Measurements from ENCODE around the gene DOK7. TPM values are rescaled to one million over a fixed set of nuclear protein-coding genes. Genes with fewer than 3 reads are reported as not detected.
A peak's percentile ranks its signal among the peaks of the same experiment; 100 is the strongest.

DOK7 gene
- total RNA-seq, 2 experiments from 2014 or later = not detected

DNA sequence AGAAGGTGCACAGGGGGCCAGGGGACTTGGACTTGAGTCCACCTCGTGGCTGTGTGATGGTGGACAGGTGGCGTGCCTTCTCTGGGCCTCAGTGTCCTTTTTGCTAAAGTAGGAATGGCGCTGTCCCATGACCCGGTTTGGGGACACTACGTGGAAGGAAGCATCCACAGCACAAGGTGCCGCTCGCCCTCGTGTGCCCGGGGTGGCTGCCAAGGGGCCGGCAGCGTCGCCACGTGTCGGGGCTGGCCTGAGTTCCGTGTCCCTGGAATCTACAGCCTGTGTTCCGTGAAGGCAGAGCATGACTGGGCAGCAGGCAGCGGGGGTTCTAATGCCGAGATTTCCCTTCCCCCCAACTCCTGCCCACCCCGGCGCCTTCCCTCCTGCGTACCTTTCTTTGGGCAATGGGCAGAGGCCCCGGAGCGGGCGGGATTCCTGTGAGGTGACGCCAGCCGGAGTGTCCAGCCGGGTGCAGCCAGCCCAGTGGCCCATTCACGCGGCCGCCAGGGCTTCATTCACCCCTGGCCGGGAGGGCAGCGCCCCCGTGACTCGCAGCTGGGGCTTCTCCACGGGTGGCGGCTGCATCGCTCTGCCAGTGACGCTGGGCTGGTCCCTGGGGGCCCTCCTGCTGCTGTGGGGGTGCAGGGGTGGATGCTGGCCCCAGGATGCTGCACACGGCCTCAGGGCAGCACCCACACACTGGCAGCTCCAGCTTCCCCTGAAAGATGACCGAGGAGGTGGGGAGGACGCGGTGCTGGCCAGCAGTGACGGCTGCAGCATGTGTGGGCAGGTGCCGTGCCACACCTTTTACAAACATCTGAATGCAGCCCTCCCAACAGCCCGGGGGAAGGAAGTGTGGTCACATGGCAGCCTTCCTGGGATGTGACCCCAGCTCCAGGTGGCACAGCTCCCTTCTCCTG lies 21.2 kb downstream of the DOK7 start:
- H3K36me3 Mint-ChIP-seq = no peaks in the 10 kb centered on the region
- POLR2A ChIA-PET = no interaction called here
- ATAC-seq (ENCODE audit: low read depth) = no peak
- H3K27me3 Mint-ChIP-seq = peaks cover 15% of the 10 kb centered on the region
- H3K4me1 Mint-ChIP-seq = peaks cover 1% of the 10 kb centered on the region
- no peak overlapping the region for H3K4me3 Mint-ChIP-seq
- no peak overlapping the region for H3K27ac Mint-ChIP-seq
- DNase-seq = no peak
- H3K9me3 Mint-ChIP-seq = no peaks in the 10 kb centered on the region

DNA sequence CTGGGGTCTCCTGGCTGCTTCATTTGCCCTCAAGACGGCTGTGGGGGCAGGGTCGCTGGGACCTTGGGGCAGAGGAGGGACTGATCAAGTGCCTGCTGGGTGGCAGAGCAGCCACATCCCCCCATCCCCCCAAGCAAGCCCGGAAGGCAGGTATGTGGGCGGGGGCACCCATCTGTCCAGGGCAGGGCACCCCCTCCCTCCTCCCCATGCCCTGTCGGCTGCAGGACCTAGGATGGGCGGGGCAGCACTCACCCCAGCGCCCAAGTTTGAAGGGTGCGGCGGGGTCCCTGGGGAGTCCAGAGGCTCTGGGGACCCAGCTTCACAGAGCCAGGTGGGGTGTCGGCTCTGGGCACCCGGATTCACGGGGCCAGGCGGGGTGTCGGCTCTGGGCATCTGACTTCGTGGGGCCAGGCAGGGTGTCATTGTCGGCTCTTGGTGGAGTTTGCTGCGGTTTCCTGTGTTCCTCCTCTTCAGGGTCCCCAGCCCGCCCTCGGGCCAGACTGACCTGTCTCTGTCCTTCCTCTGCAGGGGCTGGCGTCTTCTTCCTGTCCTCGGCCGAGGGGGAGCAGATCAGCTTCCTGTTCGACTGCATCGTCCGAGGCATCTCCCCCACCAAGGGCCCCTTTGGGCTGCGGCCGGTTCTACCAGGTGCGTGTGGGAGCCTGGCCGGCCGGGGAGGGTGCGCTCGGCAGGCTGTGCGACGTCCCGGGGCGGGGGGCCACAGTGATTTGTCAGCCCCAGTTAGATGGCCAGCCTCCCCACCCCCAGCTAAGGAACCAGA lies 22.1 kb downstream of the DOK7 start:
- ATAC-seq (ENCODE audit: low read depth) = no peak
- DNase-seq = no peak
- no peak overlapping the region for H3K4me3 Mint-ChIP-seq
- no peaks in the 10 kb centered on the region for H3K36me3 Mint-ChIP-seq
- no peak overlapping the region for H3K27ac Mint-ChIP-seq
- POLR2A ChIA-PET = no interaction called here
- peaks cover 1% of the 10 kb centered on the region for H3K4me1 Mint-ChIP-seq
- H3K9me3 Mint-ChIP-seq = no peaks in the 10 kb centered on the region
- peaks cover 15% of the 10 kb centered on the region for H3K27me3 Mint-ChIP-seq

DNA sequence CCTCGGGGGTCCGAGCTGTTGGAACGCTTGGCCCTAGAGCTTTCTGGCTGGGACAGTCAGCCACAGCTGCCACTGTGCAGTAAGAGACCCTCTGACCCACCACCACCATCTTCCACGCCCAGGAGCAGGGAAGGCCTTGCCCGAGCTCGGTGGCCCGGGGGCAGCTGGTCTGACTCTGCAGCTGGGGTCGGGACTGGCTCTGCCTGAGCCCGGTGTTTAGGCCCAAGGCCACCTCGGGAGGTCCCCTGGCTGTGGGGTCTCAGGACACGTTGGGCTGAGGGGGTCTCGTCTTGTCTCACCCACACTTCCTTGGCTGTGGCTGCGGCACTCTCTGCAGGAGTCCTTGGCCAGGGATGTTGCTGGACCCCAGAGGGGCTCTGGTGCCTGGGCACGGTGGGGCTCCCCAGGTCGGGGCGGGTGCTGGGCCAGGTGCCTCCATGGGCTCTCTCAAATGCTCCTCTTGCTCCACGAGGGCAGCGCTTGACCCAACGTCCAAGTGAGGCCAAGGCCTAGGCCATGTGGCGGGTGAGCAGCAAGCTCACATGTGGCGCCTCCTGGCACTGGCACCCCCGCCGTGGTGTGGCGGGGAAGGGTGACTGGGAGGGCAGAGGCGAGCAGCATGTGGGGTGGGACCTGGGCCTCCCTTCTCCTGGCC lies 22.9 kb downstream of the DOK7 start:
- peaks cover 11% of the 10 kb centered on the region for H3K27me3 Mint-ChIP-seq
- no peak overlapping the region for H3K4me3 Mint-ChIP-seq
- no peaks in the 10 kb centered on the region for H3K36me3 Mint-ChIP-seq
- DNase-seq = no peak
- H3K4me1 Mint-ChIP-seq = peaks cover 1% of the 10 kb centered on the region
- POLR2A ChIA-PET = no interaction called here
- no peak for ATAC-seq (ENCODE audit: low read depth)
- no peaks in the 10 kb centered on the region for H3K9me3 Mint-ChIP-seq
- no peak overlapping the region for H3K27ac Mint-ChIP-seq

DNA sequence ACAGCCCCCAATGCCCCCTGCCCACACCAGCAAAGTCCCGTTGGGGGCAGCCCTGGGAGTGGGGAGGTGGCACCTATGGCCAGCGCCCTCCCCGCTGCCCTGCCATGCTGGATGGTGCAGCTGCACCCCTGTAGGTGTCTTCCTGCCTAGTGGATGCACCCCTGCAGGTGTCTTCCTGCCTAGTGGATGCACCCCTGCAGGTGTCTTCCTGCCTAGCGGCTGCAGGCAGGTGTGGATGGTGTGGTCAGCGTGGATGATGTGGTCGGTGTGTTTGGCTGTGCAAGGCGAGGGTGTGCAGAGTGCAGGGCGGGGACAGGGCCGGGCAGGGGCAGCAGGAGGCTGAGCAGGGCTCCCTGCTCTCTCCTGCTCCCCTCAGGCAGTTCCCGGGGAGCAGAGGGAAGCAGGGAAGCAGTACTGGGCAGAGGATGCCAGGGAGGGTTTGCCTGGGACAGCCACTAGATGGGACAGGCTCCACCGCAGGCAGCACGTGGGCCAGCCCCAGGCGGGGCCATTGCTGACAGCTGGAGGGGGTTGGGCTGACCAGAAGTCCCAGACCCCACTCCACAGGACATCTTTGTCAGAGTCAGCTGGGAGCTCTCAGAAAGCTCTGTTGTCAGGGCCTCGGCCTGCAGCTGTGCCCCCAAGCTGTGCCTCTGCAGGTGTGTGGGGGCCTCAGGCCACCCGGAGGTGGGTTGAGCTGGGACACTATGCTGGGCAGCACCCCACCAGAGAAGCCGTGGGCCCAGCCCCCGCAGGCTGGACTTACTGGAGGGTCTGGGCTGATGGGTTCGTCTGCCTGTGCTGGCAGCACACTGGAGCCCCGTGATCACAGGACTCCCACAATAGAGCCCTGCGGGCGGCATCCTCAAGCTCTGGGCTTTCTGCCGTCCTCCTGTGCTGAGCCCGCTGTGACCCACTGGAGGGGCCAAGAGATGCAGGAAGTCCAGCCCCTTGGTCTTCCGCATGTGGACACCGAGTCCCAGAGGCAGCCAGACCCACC lies 23.7 kb downstream of the DOK7 start:
- POLR2A ChIA-PET = no interaction called here
- H3K4me3 Mint-ChIP-seq = no peak overlapping the region
- no peak for DNase-seq

DNA sequence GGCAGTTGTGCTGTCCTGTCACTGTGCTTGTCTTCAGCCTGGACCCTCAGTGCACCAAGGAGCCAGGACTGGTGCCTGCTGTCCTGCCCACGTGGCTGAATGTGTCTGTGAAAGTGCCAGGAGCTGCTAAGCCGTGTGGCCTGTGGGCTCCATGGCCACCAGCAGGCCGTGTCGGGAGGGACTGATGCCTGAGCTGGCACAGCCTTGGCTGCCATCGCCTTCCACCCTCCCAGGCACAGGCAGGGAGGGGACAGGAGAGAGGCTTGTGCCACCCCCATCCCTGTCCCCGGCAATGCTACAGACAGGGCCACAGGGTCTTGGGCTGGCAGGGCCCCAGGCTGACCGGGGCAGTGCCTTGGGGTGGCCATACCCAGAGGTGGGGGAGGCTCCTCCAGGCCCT lies 24.8 kb downstream of the DOK7 start:
- Mint-ChIP-seq H3K9me3 (no peaks in the 10 kb centered on the region), H3K4me3 (no peak overlapping the region), H3K4me1 (peaks cover 1% of the 10 kb centered on the region), H3K27me3 (peaks cover 3% of the 10 kb centered on the region), H3K36me3 (no peaks in the 10 kb centered on the region), H3K27ac (no peak overlapping the region)
- POLR2A ChIA-PET = no interaction called here
- DNase-seq = no peak
- ATAC-seq (ENCODE audit: low read depth) = no peak

More for the DNA sequence above, 23.7 kb downstream of the DOK7 start:
- no peak overlapping the region for H3K27ac Mint-ChIP-seq
- no peak for ATAC-seq (ENCODE audit: low read depth)
- peaks cover 5% of the 10 kb centered on the region for H3K27me3 Mint-ChIP-seq
- H3K9me3 Mint-ChIP-seq = no peaks in the 10 kb centered on the region
- H3K4me1 Mint-ChIP-seq = peaks cover 1% of the 10 kb centered on the region
- no peaks in the 10 kb centered on the region for H3K36me3 Mint-ChIP-seq

DNA sequence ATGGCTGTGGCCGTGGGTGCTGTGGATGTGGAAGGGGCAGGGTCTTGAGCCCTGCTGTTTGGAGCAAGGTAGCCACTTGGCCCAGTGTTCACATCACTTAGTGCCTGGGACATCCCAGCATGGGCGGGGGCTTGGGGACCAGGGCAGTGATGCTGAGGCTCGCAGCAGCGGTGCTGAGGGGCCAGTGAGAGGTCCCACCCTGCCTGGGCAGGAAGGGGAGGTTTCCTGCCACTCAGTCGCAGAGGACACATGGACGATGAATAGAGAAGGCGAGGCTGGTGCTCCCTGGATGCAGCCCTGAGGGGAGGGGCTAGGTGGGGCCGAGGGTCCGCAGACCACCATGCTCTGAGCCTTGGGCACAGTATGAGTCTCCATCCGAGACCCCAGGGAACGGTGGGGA lies 25.7 kb downstream of the DOK7 start:
- POLR2A ChIA-PET = no interaction called here
- ATAC-seq (ENCODE audit: low read depth) = no peak
- no peak for DNase-seq
- Mint-ChIP-seq H3K9me3 (no peaks in the 10 kb centered on the region), H3K27me3 (peaks cover 3% of the 10 kb centered on the region), H3K4me3 (no peak overlapping the region), H3K4me1 (peaks cover 1% of the 10 kb centered on the region), H3K36me3 (no peaks in the 10 kb centered on the region), H3K27ac (no peak overlapping the region)

DNA sequence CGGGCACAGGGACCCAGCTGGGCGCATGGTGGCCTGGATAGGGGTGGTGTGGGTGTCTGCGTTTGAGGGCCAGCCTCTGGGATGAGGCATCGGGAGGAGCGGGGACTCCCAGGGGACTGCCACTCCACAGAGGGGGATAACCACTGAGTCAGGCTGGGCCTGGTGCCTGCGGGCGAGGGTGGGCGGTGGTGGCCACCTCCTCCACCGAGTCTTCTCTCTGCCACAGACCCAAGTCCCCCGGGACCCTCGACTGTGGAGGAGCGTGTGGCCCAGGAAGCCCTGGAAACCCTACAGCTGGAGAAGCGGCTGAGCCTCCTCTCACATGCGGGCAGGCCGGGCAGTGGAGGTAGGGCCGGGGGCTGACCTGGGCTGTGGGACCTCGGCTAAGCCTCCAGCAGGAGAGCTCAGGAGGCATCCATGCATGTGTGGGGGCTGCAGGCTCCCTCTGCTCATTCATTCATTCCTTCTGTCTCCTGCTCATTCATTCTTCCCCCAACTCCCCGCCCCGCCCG lies 26.4 kb downstream of the DOK7 start:
- DNase-seq = no peak
- Mint-ChIP-seq H3K9me3 (no peaks in the 10 kb centered on the region), H3K27ac (no peak overlapping the region), H3K4me3 (no peak overlapping the region), H3K4me1 (peaks cover 1% of the 10 kb centered on the region), H3K27me3 (peaks cover 3% of the 10 kb centered on the region), H3K36me3 (no peaks in the 10 kb centered on the region)
- POLR2A ChIA-PET = no interaction called here
- ATAC-seq (ENCODE audit: low read depth) = peak; percentile 21

DNA sequence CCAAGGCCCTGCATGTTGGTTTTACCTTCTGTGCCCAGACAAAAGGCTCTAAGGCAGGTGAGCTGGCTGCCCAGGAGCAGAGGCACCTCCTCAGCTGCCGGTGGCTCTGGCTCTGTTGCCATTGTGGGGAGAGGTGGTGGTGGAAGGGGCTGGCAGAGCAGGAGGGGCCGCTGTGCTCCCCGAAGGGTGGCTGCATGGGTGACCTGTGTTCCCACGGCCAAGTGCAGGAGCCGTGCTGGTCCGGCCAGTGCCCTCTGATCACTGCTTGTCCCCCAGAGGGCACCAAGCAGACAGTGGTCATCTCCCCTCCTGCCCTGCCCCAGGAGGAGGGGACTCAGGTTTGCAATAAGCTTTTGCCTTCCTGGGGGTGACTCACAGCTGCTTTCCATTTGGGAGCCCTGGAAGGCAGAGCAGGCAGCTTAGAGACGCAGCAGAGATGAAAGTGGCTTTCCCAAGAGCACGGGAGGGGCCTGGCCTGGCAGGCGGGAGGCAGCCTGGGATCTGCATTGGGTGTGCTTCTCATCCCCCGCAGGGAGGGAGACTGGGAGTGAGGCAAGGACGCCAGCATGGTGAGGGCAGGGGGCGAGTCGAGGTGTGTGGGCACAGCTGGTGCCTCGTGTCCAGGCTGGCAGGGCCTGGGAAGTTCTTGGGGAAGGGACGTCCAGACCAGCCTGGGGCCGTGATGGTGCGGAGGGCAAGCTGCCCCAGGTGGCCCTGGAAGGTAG lies 28.7 kb downstream of the DOK7 start:
- H3K4me1 Mint-ChIP-seq = no peaks in the 10 kb centered on the region
- H3K4me3 Mint-ChIP-seq = no peak overlapping the region
- H3K9me3 Mint-ChIP-seq = no peaks in the 10 kb centered on the region
- DNase-seq (no peak), ATAC-seq (ENCODE audit: low read depth) (no peak)
- H3K36me3 Mint-ChIP-seq = no peaks in the 10 kb centered on the region
- no peak overlapping the region for H3K27ac Mint-ChIP-seq
- POLR2A ChIA-PET = no interaction called here
- peaks cover 4% of the 10 kb centered on the region for H3K27me3 Mint-ChIP-seq

DNA sequence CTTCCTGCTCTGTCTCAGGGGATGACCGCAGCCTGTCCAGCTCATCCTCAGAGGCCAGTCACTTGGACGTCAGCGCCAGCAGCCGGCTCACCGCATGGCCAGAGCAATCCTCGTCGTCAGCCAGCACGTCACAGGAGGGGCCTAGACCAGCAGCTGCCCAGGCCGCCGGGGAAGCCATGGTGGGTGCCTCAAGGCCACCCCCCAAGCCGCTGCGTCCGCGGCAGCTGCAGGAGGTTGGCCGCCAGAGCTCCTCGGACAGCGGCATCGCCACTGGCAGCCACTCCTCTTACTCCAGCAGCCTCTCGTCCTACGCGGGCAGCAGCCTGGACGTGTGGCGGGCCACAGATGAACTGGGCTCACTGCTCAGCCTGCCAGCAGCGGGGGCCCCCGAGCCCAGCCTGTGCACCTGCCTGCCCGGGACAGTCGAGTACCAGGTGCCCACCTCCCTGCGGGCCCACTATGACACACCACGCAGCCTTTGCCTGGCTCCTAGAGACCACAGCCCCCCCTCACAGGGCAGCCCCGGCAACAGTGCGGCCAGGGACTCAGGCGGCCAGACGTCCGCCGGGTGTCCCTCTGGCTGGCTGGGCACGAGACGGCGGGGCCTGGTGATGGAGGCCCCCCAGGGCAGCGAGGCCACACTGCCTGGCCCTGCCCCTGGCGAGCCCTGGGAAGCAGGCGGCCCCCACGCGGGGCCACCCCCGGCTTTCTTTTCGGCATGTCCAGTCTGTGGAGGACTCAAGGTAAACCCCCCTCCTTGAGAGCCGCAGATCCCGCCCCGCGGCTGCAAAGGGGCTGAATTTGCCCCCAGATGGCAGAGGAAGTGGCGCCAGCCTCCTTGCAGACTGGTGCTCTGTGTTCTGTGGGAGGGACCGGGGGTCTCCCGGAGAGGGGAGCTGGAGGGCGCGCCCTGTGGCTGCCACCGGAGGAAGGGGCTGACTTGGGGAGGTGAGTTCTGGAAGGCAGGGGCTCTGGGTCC lies 29.9 kb downstream of the DOK7 start:
- Mint-ChIP-seq H3K27me3 (peaks cover 4% of the 10 kb centered on the region), H3K4me1 (no peaks in the 10 kb centered on the region)

DNA sequence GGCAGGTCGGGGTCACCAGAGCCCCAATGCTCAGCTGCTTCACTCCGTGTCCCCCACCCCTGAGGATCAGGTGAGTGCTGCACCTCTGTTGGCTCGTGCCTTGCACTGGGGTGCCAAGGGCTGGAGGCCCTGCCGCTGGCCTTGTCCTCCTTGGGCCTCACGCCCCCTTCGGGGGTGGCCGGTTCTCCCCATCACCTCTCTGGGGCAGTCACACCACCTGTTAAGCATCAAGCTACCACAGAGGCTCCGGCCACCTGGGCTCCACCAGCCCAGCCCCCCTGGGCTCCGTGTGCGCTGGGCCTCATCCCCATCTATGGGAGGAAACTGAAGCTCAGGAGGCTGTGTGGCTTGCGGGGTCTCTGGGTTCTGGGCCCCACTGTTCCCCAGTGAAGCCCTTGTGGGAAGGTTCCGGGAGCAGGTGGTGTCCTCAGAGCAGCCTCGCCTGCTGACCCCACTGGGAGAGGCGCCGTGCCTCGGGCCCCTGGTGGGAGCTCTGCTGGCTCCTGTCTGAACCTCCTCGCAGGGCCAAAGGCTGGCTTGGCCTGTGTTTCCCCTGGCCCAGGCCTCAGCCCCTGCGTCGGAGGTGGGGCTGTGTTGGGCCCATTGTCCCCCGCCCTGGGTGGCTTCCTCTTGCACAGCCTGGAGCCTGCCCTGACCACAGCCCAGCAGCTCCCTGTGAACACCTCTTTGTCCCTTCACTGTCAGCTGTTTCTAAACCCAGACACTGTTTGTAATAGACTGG lies 30.8 kb downstream of the DOK7 start:
- Mint-ChIP-seq H3K9me3 (no peaks in the 10 kb centered on the region), H3K4me1 (no peaks in the 10 kb centered on the region), H3K36me3 (no peaks in the 10 kb centered on the region), H3K27me3 (peaks cover 4% of the 10 kb centered on the region), H3K27ac (no peak overlapping the region), H3K4me3 (no peak overlapping the region)
- ATAC-seq (ENCODE audit: low read depth) = no peak
- POLR2A ChIA-PET = no interaction called here
- no peak for DNase-seq

More for the DNA sequence above, 29.9 kb downstream of the DOK7 start:
- DNase-seq = no peak
- POLR2A ChIA-PET = no interaction called here
- Mint-ChIP-seq H3K27ac (no peak overlapping the region), H3K4me3 (no peak overlapping the region), H3K9me3 (no peaks in the 10 kb centered on the region), H3K36me3 (no peaks in the 10 kb centered on the region)
- ATAC-seq (ENCODE audit: low read depth) = no peak

DNA sequence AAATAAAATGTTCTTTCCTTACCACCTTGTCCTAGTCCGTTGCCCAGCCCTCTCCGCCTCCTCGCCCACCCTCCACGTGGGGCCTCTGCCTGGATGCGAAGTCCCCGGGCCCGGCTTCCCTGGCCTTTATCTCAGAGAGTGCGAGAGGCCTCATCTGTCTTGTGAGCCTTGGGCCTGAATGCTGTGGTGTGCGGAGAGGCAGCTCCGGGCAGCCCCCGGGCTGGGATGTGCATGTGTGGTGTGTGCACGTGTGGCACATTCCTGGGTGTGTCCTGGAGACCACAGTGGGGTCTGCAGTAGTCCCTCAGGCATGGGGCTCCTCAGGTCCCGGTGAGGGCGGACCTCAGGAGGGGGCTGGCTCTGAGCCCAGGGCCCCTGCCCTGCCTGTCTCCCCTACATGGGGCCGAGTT lies 31.4 kb downstream of the DOK7 start:
- Mint-ChIP-seq H3K4me1 (no peaks in the 10 kb centered on the region), H3K27ac (no peak overlapping the region), H3K36me3 (no peaks in the 10 kb centered on the region), H3K9me3 (no peaks in the 10 kb centered on the region), H3K4me3 (no peak overlapping the region), H3K27me3 (peaks cover 4% of the 10 kb centered on the region)
- POLR2A ChIA-PET = no interaction called here
- ATAC-seq (ENCODE audit: low read depth) (no peak), DNase-seq (no peak)
